Transverse colon (tissue), 4 donors: Measurements from ENCODE around the gene TTYH1.

Experiments used
- CTCF ChIP-seq, 5 experiments: fragments of 200-600 bp in 3 of 5; fragments of 450-650 bp in 2 of 5; sonication (generic) in 3 of 5; IDR thresholded peaks; 1 replicate in 2 of 5; 2 replicates in 3 of 5; pipeline ENCODE4 v1.5.1; 2016 to 2017; ENCODE audit warnings: antibody characterized with exemption in 5 of 5, inconsistent platforms in 3 of 5, mild to moderate bottlenecking in 2 of 5, moderate library complexity in 1 of 5
- EP300 ChIP-seq: sonication (generic); formaldehyde crosslinking; IDR thresholded peaks from one replicate; pipeline ENCODE4 v1.6.1; 2017; ENCODE audit warnings: antibody characterized with exemption, low read depth
- POLR2A ChIP-seq: fragments of 450-650 bp; IDR thresholded peaks from one replicate; pipeline ENCODE4 v1.6.1; 2016; ENCODE audit warnings: antibody characterized with exemption, mild to moderate bottlenecking, moderate library complexity
- POLR2AphosphoS5 ChIP-seq, 3 donors: sonication (generic); formaldehyde crosslinking; IDR thresholded peaks; one replicate each; pipeline ENCODE4 v1.6.1; 2016; ENCODE audit warnings: antibody characterized with exemption in 3 of 3

- no peak for TF ChIP-seq CTCF (IDR thresholded peaks at IDR 0.05)
- TF ChIP-seq POLR2A = no peak
- TF ChIP-seq POLR2AphosphoS5 (IDR thresholded peaks at IDR 0.05) = no peak
- TF ChIP-seq EP300 = no peak
These were observed 23.6 kb upstream of the TTYH1 start for GRCh38 chr19:54391589-54392061.
